GM18511 (cell line): Measurements from ENCODE around the gene LMF1.

Source experiments
- ATAC-seq: cut with Tn5 transposase; IDR thresholded peaks from one replicate; pipeline ENCODE4 v1.9.1; 2021; ENCODE audit warnings: mild to moderate bottlenecking, moderate library complexity; ENCODE audit not compliant: unreplicated experiment

LMF1 gene

DNA sequence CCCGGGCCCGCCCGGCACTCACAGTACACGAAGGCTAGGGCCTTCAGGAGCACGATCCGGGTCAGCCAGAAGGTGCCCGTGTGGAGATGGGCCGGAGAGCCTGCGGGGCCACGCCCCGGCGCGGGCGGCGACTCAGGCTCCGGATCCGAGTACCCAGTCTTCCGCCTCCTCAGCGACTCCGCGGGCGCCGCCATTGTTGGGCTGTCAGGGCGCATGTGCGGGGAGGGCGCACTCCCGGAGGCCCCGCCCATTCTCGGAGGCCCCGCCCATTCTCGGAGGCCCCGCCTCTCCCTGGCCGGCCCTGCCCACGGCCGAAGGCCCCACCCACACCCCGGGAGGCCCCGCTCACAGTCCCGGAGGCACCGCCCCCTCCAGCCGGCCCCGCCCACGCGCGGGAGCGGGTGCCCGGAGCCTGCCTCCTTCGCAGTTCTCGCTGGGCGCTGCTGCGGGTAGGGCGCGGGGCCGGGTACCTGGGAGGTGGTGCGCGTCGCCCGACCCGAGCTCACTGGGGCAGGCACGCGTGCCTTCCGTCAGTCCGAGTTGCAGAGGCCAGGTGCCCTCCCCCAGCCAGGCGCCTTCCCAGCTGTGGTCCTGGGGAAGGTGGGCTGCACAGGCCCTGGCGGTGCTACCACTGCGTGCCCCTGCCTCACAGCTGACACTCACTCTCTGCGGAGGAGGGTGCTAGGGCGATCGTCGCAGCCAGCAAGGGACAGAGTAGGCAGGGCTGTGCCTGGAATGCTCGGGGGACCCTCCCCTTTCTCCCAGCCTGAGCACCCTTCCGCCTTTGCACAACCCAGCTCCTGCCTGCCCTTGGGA is at the start of gene LMF1:
LMF1 (minus strand) TSS at position 219 of the 816 bp plus-strand sequence; CDS start at position 215, 4 bp downstream.
- peak; percentile 81 for ATAC-seq

DNA sequence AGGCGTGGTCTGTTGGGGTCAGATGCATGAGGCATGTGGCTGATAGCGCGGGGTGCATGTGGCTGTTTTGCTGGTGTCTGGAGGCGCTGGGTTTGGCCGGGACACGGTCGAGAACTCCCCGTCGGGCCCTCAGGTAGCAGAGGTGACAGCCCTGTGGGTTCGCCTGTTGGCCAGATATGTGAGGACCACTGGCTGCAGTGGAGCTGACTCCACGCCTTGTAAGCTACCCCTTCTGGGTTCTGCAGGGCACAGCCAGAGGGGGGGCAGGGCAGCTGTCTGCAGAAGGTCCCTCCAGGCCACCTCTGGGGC is 49.3 kb upstream of the LMF1 start:
- no peak for ATAC-seq

DNA sequence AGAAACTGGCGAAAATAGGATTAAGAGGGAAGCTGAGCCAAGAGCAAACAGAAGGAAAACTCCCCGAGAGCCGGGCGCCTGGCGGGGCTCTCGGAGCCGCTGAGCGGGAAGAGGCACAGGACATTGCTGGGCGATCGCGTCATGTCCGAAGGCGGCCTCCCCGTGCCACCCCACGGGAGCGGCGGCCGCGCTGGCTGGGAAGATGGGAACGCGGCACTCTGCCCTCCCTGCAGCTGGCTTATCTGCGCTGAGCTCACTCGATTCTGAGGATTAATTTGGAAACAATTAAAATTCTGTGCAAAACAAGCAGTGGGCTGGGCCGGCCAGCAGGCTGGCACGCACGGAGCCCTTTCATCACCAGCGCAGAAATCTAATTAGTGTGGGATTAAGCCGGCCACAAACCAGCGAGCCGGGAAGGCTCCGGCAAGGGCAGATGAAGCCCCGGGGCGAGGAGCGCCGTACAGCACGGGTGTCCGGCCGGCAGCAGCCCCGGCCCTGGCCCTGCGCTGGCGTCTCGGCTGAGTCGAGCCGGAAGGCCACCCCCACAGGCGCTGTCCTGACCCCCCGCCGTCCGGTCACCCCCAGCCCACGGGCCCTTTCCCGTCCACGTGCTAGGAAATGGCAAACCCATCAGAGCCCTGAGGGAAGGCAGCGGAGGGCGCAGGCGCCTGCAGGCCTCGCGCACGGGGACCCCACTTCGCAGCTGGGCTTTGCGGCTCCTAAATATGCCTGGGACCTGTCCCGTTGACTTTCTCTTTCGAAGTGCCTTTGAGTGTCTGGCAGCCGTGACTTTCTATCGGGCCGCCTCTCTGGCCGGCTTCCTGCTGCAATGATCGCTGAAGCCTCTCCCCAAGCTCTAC is 48.7 kb upstream of the LMF1 start:
- no peak for ATAC-seq

DNA sequence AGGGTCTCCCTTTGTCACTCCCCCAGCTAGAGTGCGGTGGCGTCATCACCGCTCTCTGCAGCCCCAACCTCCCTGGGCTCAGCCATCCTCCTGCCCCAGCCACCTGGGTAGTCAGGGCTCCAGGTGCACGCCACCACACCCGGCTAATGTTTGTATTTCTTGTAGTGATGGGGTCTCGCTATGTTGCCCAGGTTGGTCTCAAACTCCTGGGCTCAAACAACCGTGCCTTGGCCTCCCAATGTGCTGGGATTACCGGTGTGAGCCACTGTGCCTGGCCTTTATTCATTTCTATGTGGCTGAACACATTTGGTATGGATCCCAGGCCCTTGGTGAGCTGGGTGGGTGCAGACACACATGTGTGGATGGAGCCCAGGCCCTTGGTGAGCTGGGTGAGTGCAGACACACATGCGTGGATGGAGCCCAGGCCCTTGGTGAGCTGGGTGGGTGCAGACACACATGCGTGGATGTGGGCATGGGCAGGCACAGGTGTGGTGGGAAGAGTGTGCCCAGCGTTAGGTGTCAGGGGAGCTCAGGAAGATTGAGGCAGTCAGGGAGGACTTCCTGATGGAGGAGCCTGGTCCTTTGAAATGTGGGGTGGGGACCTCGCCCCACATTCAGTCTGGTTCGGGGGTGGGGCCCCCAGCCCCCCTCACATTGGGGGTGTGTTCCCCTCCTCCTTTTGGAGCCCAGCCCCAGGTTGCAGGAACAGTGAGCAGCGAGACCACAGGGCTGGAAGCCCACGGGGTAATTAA is 47.8 kb upstream of the LMF1 start:
- no peak for ATAC-seq

DNA sequence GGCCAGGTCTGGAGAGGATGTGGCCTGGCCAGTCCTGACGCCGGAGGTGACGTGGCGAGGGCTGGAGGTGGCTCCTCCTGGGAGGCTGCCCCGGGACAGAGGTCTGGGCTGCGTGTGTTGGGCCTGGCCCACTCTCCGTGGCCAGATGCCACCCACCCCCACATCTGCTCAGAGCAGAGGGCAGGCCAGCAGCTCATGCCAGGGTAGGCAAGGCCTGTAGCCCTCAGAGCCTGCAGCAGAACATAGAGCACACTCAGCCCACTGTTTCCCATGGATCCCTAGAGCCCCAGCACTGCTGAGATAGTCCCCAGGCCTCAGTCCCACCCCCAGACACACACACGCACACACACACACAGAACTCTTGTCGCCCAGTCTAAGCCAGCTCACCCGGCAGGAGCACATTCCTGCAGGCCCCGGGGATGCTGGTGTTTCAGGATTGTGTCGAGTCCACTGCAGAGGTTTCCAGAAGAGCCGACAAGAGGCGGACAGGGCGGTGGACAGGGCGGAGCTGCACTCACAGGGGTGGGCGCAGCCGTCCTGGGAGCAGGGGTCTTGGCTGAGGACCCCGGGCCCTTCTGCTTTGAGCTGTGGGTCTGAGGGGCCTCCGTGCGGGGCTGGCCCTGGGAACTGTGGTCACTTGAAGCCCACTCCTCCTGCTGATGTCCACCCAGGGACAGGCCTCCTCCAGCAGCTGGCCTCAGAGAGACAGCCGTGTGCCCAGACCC is 44.1 kb upstream of the LMF1 start:
- no peak for ATAC-seq

DNA sequence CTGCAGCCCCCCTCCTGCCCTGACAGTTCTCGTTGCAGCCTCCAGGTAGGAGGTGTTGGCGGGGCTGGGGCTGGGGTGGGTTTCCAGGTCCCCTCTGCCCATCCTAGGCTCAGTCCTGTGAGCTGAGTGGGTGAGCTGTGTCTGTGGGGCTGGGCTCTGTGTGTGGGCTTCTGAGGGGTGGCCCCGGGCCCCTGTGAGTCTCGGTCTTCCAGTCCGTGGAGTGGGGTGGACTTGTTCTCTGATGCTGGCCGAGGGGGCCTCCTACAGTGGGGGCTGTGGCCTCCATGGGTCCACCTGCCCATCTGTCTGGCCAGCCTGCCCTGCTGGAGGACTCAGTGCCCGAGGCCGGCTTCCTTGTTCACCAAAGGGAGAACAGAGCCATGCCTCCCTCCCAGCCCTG is 43.4 kb upstream of the LMF1 start:
- no peak for ATAC-seq

DNA sequence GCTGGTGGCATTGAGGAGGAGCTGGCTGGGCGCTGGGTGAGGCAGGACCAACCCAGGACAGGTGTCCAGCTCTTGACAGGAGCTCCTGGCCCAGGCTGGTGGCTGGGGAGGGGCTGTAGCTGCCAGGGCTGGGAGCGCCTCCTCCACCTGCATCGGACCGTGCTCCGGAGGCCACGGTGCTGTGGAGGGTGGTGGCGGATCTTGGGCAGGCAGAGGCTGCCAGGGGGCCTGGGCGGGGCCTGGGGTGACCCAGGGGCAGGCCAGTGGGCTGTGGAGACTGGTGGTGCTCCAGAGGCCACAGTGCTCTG is 42.8 kb upstream of the LMF1 start:
- no peak for ATAC-seq

DNA sequence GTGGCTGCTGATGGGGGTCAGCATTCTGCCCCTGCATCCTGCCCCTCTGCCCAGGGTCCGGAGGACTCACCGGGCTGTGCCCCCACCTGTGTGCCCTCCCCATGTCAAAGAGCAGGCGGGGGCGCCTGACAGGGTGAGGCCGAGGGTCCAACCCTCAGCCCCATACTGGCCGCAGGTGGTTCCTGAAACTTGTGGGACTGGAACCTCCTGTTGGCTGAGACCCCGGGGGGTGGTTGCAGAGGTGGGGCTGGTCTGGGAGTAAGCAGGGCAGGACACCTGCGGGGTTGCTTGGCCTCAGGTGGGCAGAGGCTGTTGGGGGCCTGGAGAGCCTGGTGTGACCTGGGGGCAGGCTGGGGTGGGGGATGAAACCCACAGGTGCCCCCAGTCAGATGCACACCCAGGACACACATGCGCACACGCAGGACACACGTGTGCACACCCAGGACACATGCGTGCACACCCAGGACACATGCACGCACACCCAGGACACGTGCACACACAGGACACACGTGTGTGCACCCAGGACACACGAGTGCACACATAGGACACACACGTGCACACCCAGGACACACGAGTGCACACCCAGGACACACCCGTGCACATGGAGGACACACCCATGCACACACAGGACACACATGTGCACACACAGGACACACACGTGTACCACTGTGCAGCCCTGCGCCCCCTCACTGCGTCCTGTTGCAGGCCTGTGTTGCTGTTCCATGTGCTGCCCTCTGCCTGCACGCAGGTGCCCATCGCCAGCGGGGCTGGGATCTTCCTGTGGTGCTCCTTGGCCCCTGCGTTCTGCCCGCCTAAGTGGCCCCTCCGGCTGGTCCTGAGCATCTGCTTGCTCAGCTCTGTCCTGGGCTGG is 42.2 kb upstream of the LMF1 start:
- ATAC-seq = no peak

DNA sequence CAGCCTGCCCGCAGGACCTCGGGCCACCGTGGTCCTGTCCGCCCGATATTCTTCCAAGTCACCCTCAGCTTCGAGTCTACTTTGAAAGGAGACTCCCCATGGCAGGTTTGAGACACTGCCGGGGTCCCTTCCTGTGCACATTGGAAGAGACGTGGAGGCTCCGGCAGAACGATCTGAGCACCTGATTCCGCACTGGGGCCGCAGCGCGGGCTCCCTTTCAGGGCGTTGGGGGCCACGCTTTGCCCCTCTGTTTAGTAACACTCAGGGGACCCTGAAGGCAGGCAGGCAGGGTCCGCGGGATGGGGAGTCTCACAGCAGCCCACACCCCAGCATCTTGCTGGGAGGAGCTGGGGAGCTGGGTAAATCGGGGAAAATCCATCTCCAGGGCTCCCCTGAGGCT is 41.4 kb upstream of the LMF1 start:
- no peak for ATAC-seq

DNA sequence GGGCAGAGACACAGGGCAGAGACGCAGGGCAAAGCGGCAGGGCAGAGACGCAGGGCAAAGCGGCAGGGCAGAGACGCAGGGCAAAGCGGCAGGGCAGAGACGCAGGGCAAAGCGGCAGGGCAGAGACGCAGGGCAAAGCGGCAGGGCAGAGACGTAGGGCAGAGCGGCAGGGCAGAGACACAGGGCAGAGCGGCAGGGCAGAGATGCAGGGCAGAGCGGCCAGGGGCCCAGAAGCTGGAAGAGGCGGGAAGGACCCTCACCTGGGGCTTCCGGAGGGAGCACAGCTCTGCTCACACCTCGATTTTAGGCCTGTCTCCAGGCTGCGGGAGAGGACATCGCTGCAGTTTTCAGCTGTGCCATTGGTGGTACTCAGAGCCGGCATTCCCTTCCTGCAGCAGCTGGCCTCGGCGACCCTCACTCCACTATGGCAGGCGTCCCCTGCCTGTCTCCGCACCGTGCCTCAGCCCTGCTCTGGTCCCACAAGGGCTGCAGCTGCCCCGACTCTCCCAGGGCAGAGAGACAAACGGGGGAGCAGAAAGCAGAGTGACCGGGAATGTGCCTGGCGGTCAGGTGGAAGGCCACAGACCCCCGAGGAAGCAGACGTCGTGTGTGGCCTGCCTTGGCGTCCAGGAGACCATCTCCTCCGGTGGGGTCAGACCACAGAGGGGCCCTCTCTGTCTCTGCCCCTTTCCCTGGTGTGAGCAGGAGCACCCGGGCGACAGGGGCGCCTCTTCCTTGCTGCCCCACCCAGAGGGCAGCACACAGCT is 40.7 kb upstream of the LMF1 start:
- no peak for ATAC-seq

DNA sequence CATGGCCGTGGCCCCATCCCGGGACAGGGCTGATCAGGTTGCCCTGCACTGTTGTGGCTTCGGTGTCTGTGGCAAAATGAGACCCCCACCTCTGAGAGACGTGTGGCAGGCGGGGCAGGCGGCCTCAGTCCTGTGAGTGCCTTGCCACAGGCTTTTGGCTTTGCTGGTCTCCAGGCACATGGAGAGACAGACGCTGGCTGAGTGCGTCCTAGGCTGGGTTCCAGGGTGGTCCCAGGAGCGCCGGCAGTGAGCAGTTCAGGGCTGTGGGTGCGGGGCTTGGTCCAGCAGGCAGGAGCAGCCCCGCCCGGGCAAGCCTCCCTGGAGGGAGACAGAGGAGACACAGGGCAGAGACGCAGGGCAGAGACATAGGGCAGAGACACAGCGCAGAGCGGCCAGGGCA is 40.0 kb upstream of the LMF1 start:
- no peak for ATAC-seq

DNA sequence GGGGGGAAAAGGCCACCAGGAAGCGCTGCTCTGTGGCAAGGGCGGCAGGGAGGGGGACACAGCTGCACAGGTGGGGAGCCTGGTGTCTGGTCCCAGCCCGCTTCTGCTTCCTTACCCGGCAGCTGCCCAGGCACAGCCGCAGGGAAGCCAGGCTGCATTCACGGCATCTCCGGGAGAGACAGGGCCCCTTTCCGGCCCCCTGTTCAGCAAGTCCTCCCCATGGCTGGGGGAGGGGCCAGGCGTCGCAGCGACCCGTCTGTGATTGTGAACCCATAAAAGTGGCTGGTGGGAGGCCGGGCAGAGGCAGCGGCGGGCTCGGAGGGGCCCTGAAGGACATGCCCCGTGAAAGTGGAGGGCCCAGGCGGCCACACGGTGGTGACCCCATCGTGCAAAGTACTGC is 39.5 kb upstream of the LMF1 start:
- no peak for ATAC-seq

DNA sequence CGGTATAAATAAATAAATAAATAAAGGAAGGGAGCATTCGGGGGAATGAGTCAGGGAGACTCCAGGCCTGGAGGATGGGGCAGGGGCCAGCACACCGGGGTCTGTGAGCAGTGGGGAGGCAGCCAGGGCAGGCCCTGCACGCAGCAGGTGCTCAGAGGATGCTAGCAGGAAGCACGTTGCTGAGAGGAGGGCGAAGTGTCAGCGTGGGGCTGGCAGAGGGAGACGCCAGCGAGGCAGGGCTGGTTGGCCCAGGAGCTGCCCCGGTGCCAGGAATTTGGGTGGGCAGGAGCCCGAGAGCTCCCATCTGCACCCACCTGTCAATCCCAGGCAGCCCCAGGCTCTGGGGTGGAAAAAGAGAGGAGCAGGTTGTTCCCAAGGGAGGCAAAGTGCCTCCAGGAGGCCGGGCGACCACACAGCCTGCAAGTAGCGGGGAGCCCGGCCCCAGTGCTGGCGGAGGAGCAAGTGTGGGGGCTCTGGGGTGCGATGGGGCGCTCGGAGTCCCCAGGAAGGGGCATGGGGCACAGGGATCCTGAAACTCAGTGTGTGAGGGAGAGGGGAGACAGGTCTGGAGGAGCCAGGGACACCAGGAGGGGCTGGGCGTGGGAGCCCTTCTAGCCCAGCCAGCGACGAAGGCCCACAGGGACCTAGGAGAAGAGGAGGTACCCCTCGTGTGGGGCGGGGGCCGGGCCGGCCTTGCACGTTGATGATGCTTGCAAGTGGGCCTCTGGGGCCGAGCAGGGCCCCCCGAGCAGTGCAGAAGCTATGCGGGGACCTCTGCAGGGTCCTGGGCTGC is 38.8 kb upstream of the LMF1 start:
- no peak for ATAC-seq

DNA sequence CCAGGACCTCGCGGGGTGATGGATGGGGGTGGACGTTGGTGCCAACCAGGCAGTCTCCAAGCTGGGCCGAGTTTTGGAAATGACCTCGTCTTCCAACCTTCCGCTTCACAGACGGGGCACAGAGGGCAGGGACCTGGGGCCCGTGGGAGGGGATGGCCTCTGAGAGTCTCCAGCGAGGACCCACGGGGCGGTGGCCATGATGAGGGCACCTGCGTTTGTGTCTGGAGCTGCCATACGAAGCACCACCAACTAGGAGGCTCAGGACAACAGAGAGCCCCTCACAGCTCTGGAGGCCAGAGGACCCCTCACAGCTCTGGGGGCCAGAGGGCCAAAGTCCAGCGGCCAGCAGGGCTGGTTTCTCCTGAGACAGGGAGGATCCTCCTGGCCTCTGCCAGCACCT is 37.3 kb upstream of the LMF1 start:
- ATAC-seq = no peak

DNA sequence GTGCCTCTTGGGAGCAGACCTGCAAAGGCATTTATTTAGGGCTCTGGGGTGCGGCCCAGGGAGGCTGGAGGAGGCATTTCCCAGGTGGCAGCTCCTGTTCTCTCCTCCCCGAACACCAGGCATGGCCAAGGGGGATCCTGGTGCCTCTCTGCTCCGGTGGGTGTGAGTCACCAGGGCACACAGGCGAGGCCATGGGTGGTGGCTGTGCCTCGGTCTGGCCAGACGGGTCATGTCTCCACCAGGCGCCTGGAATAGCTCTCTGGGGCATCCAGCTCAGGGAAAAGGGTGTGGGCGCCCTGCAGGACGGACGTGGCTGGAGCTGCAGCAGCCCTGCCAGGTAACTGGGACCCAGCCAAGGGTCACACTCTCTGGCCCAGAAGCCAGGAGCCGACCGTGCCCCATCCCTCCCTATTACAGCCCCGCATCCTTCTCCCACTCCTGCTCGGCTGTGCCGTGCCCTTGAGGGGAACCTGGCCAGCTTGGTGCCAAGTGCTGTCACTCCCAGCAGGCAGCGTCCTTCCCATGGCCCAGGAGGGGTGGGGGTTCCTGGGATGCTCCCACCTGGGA is 36.6 kb upstream of the LMF1 start:
- ATAC-seq = no peak

DNA sequence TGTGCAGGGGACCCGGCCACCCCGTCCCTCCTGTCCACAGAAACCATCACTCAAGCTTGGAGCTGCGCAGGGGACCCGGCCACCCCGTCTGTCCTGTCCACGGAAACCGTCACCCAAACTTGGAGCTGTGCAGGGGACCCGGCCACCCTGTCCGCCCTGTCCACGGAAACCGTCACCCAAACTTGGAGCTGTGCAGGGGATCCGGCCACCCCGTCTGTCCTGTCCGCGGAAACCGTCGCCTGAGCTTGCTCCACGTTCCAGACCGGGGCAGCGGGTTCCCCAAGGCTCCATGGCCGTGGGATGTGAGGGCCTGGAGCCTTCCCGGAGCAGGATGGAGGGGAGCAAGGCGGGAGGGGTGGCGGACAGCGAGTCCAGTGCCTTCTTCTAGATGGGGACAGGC is 36.0 kb upstream of the LMF1 start:
- no peak for ATAC-seq

DNA sequence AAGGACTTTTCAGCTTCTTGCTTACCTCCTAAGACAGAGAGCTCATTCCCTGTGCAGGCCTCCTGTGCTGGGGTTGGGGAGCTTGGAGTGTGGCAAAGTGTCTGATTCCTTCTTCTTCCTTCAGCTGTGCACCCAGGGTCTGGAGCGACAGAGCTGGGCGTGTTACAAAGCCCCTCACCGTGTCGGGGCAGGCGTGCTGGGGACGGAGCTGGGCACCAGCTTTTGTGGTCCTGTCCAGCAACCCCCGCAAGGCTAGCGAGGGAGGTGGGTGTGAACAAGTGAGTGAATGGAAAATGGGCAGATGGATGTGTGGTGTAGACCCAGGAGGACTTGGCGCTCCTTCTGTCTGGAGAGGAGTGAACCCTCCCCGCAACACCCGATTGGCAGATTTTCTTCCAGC is 34.5 kb upstream of the LMF1 start:
- no peak for ATAC-seq
